Measurements from ENCODE around the gene SAT1.

The SAT1 gene

DNA sequence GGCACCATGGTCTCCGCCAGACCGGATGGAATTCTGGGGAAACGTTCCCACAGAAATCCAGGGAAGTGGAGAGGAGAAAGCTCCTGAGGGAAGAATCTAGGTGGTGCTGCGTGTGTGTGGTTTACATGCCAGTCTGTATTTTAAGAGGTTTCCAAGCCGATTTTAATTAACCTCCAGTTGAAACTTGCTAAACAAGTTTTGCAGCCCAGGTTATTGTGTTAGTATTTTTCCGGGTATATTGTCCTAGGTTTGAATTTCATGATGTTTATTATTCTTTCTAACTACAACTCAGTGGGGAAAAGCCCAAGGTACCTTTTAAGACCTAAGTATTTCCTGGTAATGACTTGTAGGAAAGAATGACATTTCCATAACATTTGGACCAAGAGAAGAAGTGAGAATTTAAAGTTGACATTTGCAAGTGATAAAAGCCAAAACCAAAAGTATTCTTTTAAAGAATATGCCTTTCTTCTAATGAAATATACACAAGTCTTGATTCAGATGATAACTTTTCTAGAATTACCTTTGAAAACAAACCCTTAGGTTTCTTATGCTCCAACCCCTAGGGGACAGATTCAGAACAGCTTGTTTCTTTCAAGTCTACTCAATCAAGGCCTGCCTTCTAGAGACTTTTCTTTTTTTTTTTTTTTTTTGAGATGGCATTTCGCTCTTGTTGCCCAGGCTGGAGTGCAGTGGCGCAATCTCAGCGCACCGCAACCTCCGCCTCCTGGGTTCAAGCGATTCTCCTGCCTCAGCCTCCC lies 14.6 kb downstream of the SAT1 start:
- Histone ChIP-seq H3K4me3 (no peak overlapping the region), H3K27ac (peak overlapping the region; percentile 43 to 50)
- TF ChIP-seq, protein P1, sequence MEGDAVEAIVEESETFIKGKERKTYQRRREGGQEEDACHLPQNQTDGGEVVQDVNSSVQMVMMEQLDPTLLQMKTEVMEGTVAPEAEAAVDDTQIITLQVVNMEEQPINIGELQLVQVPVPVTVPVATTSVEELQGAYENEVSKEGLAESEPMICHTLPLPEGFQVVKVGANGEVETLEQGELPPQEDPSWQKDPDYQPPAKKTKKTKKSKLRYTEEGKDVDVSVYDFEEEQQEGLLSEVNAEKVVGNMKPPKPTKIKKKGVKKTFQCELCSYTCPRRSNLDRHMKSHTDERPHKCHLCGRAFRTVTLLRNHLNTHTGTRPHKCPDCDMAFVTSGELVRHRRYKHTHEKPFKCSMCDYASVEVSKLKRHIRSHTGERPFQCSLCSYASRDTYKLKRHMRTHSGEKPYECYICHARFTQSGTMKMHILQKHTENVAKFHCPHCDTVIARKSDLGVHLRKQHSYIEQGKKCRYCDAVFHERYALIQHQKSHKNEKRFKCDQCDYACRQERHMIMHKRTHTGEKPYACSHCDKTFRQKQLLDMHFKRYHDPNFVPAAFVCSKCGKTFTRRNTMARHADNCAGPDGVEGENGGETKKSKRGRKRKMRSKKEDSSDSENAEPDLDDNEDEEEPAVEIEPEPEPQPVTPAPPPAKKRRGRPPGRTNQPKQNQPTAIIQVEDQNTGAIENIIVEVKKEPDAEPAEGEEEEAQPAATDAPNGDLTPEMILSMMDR (IDR thresholded peaks at IDR 0.05), result no peak
- DNase-seq (ENCODE audit: low spot score), result no peak

- Histone ChIP-seq H3K27ac (no peak overlapping the region), H3K4me3 (no peak overlapping the region)
- TF ChIP-seq, protein P1 (IDR thresholded peaks at IDR 0.05), result no peak
- no peak for DNase-seq (ENCODE audit: low spot score)
Observed at GRCh38 chrX:23799469-23800065, 16.6 kb downstream of the SAT1 start.

- TF ChIP-seq, protein P1 (IDR thresholded peaks at IDR 0.05), result no peak
- H3K4me3 ChIP-seq, result no peak overlapping the region
- no peak for DNase-seq (ENCODE audit: low spot score)
- H3K27ac ChIP-seq, result peak overlapping the region in 1 of 2 donors; percentile 22
Observed at GRCh38 chrX:23802431-23802830, 19.5 kb downstream of the SAT1 start.

DNA sequence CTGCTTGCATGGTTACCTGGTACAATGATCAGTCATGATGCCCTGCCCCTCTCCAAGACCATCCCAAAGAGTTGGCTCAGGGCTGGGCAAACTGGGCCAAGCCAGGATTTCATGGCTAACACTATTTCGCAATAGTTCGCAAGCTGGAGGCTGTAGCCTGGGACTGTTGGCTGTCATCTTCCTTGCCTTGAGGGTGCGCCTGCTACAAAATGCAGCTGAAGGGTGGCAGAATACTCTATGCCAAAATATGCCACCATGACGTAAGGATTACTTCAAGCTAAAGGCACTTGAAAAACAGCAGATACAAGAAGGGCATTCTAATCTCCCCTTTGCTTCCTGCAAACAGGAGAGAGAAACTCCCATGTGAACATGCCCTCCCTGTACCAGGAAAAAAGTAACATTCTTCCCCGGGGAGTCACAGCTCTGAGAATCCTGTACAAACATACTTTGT lies 21.0 kb downstream of the SAT1 start:
- Histone ChIP-seq H3K27ac (peak overlapping the region in 1 of 2 donors; percentile 76), H3K4me3 (peak overlapping the region; percentile 34)
- TF ChIP-seq, protein P1 (IDR thresholded peaks at IDR 0.05), result no peak
- DNase-seq (ENCODE audit: low spot score), result no peak

- TF ChIP-seq, protein P1 (IDR thresholded peaks at IDR 0.05), result no peak
- DNase-seq (ENCODE audit: low spot score), result no peak
- no peak overlapping the region for H3K4me3 ChIP-seq
- peak overlapping the region in 1 of 2 donors; percentile 76 for H3K27ac ChIP-seq
Observed at GRCh38 chrX:23804578-23804977, 21.6 kb downstream of the SAT1 start.

GRCh38 chrX:23805389-23805788 lies 22.4 kb downstream of the SAT1 start:
- H3K27ac ChIP-seq, result no peak overlapping the region
- no peak for DNase-seq (ENCODE audit: low spot score)
- TF ChIP-seq, protein P1 (IDR thresholded peaks at IDR 0.05), result no peak

DNA sequence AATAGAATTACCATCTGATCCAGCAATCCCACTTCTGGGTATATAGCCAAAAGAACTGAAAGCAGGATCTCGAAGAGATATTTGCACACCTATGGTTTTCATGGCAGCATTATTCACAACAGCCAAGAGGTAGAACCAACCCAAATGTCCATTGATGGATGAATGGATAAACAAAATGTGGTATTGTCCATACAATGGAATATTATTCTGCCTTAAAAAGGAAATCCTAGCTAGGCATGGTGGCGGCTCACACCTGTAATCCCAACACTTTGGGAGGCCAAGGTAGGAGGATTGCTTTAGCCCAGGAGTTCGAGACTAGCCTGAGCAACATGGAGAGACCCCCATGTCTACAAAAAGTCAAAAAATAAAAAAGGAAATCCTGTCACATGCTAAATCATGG lies 27.3 kb downstream of the SAT1 start:
- Histone ChIP-seq H3K27ac (no peak overlapping the region), H3K4me3 (no peak overlapping the region)
- TF ChIP-seq, protein P1 (IDR thresholded peaks at IDR 0.05), result no peak
- no peak for DNase-seq (ENCODE audit: low spot score)

More at GRCh38 chrX:23805389-23805788, 22.4 kb downstream of the SAT1 start:
- no peak overlapping the region for H3K4me3 ChIP-seq

All from coronary artery (tissue), 2 donors.